NCI-H2171 treated with DMSO at 0.1 percent for 48 hours (cell line): Measurements from ENCODE around the gene GRID1.
"Not testable (repeated sequence)": the region's sequence is repeated elsewhere in the genome, so short reads cannot be mapped to it uniquely, and the experiment has no call there.

Experiments used
- DNase-seq: peaks from one replicate; lab custom pipeline; 2025; lab: John Stamatoyannopoulos, UW

GRID1 gene

GRCh38 chr10:86083206-86083605 lies 283.4 kb downstream of the GRID1 start:
- DNase-seq: no peak

DNA sequence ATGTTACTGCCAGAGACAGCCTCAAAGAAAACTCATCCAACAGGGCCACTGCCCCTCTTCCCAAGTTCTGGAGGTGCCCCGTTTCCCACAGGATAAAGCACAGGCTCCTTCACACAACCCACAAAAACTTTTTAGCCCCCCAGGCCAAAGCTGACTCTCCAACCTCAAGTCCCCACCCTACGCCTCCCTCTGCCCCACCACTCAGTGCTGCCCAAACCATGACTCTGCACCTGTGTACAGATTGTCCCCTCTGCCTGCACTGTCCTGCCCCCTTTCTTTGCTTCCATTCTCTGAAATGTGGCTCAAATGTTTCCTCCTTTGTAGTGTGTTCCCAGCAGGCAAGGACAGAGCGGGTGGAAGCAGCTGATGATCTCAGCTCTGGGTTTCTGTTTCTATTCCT lies 284.0 kb downstream of the GRID1 start:
- no peak for DNase-seq

DNA sequence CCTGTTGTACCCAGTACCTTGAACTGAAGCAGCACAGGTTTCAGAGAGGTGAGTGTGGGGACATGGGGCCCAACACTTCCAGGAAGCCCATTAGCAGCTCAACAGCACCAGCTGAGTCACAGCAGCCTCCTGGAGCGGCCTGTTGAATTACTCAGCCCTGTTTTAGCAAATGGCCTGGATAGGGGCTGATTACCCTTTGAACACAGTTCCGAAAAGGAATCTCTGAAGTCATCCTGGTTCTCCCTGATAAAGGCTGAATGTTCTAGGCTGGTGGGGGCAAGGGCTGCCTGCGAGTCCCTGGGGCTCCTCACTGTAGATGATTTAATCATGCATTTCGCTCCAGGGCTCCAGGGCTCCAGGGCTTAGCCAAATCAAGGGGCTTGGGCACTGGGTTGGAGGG lies 287.5 kb downstream of the GRID1 start:
- DNase-seq: no peak

DNA sequence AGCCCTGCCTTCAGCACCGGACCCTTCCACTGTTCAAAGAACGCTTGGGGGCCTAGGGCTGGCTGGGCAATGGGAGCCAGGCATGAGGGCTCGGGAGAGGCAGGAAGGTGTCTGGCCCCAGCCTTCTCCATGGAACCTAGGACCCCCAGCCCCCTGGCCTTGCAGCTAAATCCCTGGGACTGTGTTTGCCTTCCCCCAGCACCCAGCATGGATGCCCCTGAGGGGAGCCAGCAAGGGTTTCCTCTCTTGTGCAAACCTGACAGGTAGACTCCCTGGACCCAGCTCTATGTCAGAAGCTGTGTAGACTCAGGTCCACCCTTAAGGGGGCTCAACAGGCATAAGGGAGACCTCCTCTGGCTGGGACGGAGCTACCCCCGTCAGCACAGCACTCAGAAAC lies 288.0 kb downstream of the GRID1 start:
- DNase-seq: no peak

DNA sequence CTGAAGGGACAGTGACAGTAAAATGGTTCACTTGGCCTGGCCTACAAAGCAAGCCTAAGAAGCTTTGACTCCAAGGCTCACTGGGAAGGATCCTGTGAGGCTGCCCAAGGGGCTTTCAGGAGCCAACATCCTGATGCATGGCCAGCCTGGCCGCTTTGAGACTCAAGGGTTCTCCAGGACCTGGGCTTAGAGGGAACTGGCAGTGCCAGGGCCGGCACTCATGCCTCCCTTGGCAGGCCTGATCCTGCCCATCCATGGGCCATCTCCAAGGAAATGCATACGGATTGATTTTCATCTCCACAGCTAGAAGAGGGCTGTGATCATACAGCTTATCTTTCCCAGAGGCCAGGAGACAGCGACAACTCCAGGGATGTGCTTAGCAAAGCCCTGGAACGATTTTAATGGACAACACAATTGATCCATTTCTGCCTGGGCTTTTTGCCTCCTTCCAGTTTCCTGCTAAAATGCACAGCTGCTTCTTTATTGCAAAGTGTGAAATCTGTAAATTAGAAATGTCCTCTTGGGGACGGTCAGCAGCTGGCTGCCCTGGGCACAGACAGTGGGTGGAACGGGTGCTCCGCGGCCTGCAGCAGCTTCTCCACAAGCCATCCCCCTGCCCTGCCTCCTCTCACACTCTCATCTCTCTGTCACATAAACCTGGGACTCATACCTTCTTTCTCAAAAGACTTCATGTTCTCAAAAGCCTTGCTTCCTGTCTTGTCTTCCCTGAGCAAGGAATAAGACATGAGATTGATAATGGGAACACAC lies 288.5 kb downstream of the GRID1 start:
- no peak for DNase-seq

GRCh38 chr10:86077271-86077670 lies 289.3 kb downstream of the GRID1 start:
- no peak for DNase-seq

DNA sequence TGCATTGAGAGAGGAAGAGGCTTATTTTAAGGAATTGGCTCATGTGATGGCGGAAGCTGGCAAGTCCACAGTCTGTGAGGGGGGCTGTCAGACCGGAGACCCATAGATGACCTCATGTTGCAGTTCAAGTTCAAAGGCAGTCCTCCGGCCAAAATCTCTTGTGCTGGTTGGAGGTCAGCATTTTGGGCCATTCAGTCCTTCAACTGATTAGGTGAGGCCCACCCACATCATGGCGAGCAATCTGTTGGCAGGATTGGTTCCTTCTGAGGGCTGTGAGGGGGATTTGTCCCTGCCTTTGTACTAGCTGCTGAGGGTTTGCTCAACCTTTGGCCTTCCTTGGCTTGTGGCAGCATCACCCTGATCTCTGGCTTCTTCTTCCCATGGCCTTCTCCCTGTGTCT lies 290.1 kb downstream of the GRID1 start:
- not testable (repeated sequence) for DNase-seq

DNA sequence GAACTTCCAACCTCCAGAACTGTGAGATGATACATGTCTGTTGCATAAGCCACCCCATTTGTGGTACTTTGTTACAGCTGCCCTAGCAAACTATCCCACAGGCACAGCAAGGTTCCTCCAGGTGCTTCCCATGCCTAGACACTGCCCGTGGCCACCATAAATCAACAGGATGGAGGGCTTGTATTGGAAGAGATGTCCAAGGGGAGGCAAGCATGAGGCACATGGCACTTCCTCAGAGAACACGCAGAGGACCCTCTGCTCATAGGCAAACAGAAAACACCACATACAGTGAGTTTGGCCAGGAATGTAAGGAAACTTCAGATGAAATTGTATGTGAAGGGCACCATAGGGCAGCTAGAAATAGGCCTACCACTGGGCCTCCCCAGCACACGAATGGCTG lies 291.1 kb downstream of the GRID1 start:
- DNase-seq: no peak

DNA sequence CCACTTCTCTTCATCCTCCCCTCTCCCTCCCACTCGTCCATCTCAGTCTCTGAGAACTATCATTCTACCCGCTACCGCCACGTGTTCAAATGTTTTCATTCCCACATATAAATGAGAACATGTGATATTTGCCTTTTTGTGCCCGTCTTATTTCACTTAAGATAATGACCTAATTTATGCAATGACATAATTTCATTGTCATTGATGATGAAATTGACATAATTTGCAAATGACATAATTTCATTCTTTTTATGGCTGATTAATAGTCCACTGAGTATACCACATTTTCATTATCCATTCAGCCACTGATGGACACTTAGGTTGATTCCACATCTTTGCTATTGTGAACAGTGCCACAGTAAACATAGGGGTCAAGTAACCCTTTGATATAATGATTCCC lies 292.3 kb downstream of the GRID1 start:
- DNase-seq: no peak

DNA sequence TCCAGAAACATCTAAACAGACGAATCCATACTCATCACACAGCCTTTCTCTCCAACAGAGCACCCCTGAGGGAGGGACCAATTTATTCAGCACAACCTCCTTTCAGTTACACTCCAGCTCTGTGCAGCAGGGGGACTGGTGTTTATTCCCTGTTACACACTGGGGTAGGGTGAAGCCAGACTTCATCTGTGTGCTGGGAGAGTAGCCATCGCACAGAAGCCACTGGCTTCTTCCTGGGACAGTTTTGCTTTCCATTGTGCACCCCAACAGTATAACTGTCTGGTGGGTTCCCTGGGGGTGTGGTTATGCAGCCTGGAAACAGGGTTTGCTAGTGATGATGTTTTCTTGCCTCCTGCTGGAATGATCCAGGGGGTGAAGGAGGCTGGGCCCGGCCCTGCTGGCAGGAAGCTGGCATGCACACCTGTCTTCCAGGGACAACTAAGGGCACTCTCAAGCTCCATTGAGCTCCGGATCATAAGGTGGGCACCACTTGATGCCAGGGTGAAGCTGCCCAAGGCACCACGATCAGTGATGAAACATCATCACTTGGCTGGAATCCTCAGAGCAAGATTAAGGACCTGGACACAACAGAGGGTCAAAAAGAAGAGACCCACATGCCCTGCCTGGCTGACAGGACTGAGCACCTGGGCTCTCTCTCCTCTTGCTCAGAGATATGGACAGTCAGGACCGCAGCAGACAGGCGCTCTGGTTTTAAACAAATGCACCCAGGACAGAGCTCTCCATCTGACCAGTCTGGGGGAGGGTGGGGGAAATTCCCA lies 293.2 kb downstream of the GRID1 start:
- no peak for DNase-seq

DNA sequence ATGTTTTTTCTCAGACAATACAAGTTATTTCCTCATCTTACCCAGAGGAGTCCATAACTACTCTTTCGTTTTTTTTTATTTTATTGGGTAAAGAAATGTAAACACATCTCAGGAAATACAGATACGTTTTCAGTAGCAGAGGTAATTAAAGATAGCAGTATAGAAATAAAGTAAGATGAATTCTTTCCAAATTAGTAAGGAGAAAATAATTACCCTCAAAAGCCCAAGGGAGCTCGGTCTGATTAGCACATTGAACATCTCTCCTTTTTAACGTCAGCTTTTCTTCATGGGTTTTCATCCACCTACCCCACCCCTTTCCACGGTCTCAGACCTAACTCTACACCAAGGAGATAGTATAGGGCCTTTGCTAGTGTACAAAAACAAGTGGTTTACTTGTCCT lies 294.2 kb downstream of the GRID1 start:
- no peak for DNase-seq

GRCh38 chr10:86071758-86072157 lies 294.8 kb downstream of the GRID1 start:
- DNase-seq: no peak

DNA sequence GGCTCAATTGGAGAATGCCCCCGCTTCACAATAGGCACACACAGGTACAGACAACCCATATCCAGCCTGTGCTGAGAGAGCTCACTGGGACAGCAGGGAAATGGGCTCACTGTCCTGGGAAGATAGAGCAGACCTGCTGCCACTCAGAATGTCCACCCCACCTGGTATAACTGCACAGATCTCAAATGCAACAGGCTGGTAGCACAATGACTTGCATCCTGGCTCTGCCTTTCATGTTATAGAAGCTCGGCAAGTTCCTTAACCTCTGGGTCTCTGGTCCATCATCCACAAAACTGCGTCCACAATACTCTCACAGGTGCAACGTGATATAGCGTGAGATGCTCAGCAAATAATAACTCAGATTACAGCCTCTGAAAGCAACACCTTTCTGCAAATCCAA lies 295.4 kb downstream of the GRID1 start:
- DNase-seq: no peak

GRCh38 chr10:86070278-86070677 lies 296.3 kb downstream of the GRID1 start:
- no peak for DNase-seq

- peak; percentile 6 for DNase-seq
These were observed 298.2 kb downstream of the GRID1 start for GRCh38 chr10:86068231-86069054.

- DNase-seq: no peak
These were observed 299.1 kb downstream of the GRID1 start for GRCh38 chr10:86067436-86068050.

GRCh38 chr10:86066696-86067095 lies 299.9 kb downstream of the GRID1 start:
- DNase-seq: no peak

DNA sequence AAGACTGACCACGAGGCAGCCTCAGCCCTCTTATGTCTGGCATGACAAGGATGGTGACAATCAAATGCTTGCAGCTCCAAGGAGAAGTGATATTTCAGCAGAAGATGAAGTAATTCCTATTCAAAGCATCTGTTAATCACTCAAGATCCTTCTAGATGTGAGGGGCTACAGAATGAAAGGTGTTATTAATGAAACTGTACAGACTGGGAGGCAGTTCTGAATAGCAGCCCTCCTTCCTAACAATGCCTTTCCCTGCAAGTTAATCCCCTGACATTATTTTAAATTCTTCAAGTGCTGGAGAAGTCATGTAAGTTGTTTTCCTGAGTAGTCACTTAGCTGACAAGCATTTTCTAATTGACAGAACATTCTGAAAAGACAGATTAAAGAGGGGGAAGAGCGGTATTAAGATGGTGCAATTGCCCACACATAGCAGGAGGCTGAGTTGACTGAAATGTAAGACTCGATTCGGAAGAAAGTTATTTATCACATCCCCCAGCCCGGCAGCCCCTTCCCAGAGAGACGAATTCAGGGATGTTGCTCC lies 300.8 kb downstream of the GRID1 start:
- DNase-seq: no peak

DNA sequence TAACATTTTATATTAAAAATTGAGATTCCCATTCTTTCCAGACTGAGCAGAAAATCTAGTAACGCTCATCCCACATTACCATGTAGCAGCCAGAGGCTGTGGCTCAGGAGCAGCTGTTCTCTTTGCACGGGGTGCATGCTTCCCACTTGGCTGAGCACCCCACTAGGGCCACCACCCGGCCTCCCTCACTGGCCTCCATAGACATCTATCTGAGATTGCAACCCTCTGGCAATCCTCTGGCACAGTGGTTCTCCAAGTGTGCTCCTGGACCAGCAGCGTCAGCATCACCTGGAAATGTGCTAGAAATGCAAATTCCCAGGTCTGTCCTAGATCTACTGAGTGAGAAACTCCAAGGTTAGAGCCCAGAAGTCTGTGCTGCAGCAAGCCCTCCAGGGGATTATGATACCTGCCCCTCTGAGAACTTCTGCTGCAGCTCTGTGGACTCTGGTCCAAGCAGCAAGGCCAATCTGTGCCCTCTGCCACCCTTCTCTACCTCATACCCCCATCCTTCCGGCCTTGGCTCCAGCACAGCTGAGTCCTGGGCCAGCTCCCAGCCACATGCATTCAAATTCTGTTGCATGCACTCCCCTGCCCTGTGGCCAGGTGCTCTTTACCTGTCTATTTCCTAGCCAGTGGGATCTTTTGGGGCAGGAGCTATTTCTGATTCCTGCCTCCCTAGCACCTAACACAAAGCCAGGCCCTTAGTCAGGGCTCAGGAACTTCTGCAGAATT lies 301.5 kb downstream of the GRID1 start:
- no peak for DNase-seq

- no peak for DNase-seq
These were observed 302.4 kb downstream of the GRID1 start for GRCh38 chr10:86064219-86064618.

DNA sequence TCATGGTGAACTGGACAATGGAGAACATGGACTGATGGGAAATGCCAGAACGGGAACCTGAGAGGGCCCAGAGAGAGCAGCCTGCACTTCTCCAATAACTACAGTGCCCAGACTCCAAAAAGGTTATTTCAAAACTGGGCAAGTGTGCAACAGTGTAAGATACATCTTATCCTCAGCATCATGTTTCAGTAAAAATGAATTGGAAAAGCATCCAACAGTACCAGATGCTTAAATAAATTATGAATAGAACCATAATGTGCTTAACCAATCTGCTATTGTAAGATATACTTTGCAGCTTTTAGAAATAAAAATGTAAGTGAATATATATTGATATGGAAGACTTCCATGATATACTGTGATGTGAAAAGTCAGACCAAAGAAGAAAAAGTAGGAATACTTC lies 303.3 kb downstream of the GRID1 start:
- no peak for DNase-seq
